ENCODE results near the gene SLC12A4. TPM values are rescaled to one million over a fixed set of nuclear protein-coding genes. Genes with fewer than 3 reads are reported as not detected.
"Not testable (repeated sequence)": the region's sequence is repeated elsewhere in the genome, so short reads cannot be mapped to it uniquely, and the experiment has no call there.

Gene SLC12A4
- total and polyA plus RNA-seq, 10 donors = 4.6 to 68.5 (median 29.4) TPM

GRCh38 chr16:67939507-67940445, 28.7 kb downstream of the SLC12A4 start:
- H3K4me1 ChIP-seq = peaks cover 9 to 76% (median 42%) of the 10 kb centered on the region in 6 donors
- H3K27me3 ChIP-seq (replicated peaks in 1 of 7) = no peaks in the 10 kb centered on the region
- no peak for TF ChIP-seq CTCF (IDR thresholded peaks at IDR 0.05 in 8 of 11, conservative IDR thresholded peaks at IDR 0.05 in 3 of 11)
- no peak for TF ChIP-seq POLR2A (IDR thresholded peaks at IDR 0.05)
- peak; percentile 32 to 65 (median 51) for TF ChIP-seq POLR2AphosphoS5 (IDR thresholded peaks at IDR 0.05)
- peaks cover 0 to 63% (median 11%) of the 10 kb centered on the region in 6 donors for H3K36me3 ChIP-seq
- 57 to 67% (median 64%) methylated on average over 17 to 33 of the region's 33 CpGs for WGBS, 5 donors
- no peak overlapping the region for H3K4me3 ChIP-seq
- H3K27ac ChIP-seq = peak overlapping the region; percentile 5 to 77 (median 36)
- DNase-seq = peak; percentile 84
- H3K9me3 ChIP-seq = no peaks in the 10 kb centered on the region
- intact Hi-C loops (cut with DNase I; ENCODE audit: low total_unique reads) = loop anchor here (10.0 kb wide), 1 partner anchor 95 kb away; the partner anchor contains the start of genes CENPT, NUTF2 and THAP11

- H3K9me3 ChIP-seq; H3K27me3 ChIP-seq (replicated peaks in 1 of 7); DNase-seq; H3K4me3 ChIP-seq: not testable (repeated sequence)
- intact Hi-C loops (cut with DNase I; ENCODE audit: low total_unique reads) = loop anchor here (10.0 kb wide), 1 partner anchor 93 kb away; the partner anchor contains the start of genes CENPT, NUTF2 and THAP11
- 92 to 95% (median 92%) methylated on average over 5 of the region's 5 CpGs for WGBS, 5 donors
- Histone ChIP-seq H3K36me3 (peaks cover 0 to 63% (median 22%) of the 10 kb centered on the region in 6 donors), H3K27ac (peak overlapping the region; percentile 97 to 99 (median 98)), H3K4me1 (peaks cover 11 to 75% (median 42%) of the 10 kb centered on the region in 6 donors)
Measured at GRCh38 chr16:67937713-67938112, 30.7 kb downstream of the SLC12A4 start.

- TF ChIP-seq CTCF (IDR thresholded peaks at IDR 0.05 in 8 of 11, conservative IDR thresholded peaks at IDR 0.05 in 3 of 11) = no peak
- TF ChIP-seq POLR2A (IDR thresholded peaks at IDR 0.05) = no peak
- TF ChIP-seq POLR2AphosphoS5 (IDR thresholded peaks at IDR 0.05) = no peak
- H3K36me3 ChIP-seq = peaks cover 0 to 63% (median 28%) of the 10 kb centered on the region in 6 donors
- peak overlapping the region; percentile 72 to 98 (median 96) for H3K4me3 ChIP-seq
- H3K27me3 ChIP-seq (replicated peaks in 1 of 7) = no peaks in the 10 kb centered on the region
- H3K27ac ChIP-seq = peak overlapping the region; percentile 97 to 99 (median 98)
- 46 to 50% (median 47%) methylated on average over 6 of the region's 6 CpGs for WGBS, 5 donors
- intact Hi-C loops (cut with DNase I; ENCODE audit: low total_unique reads) = loop anchor here (10.0 kb wide), 1 partner anchor 92 kb away; the partner anchor contains the start of genes CENPT, NUTF2 and THAP11
- peaks cover 11 to 69% (median 42%) of the 10 kb centered on the region in 6 donors for H3K4me1 ChIP-seq
- DNase-seq = peak; percentile 60
- H3K9me3 ChIP-seq = no peaks in the 10 kb centered on the region
Measured at GRCh38 chr16:67936880-67937605, 31.4 kb downstream of the SLC12A4 start.

GRCh38 chr16:67936124-67936879, 32.1 kb downstream of the SLC12A4 start, which contains the start of gene PSMB10:
Gene PSMB10, minus strand, starts transcription at chr16:67936850. Its CDS starts 101 bp downstream, at chr16:67936749.
- H3K27me3 ChIP-seq (replicated peaks in 1 of 7) = no peaks in the 10 kb centered on the region
- intact Hi-C loops (cut with DNase I; ENCODE audit: low total_unique reads) = loop anchor here (10.0 kb wide), 1 partner anchor 92 kb away; the partner anchor contains the start of genes CENPT, NUTF2 and THAP11
- peak; percentile 93 for DNase-seq
- H3K4me3 ChIP-seq = peak within 1 kb of the TSS; percentile 72 to 98 (median 96)
- H3K9me3 ChIP-seq = no peaks in the 10 kb centered on the region
- peaks cover 0 to 63% (median 34%) of the 10 kb centered on the region in 6 donors for H3K36me3 ChIP-seq
- WGBS, 5 donors = 0 to 1% (median 0%) methylated on average over 31 to 54 of the region's 54 CpGs
- H3K27ac ChIP-seq = peak within 1 kb of the TSS; percentile 97 to 99 (median 98)
- peak; percentile 83 to 91 (median 85) for TF ChIP-seq POLR2AphosphoS5 (IDR thresholded peaks at IDR 0.05)
- TF ChIP-seq POLR2A (IDR thresholded peaks at IDR 0.05) = peak in 1 of 3 donors; percentile 81
- TF ChIP-seq CTCF (IDR thresholded peaks at IDR 0.05 in 8 of 11, conservative IDR thresholded peaks at IDR 0.05 in 3 of 11) = no peak
- peaks cover 11 to 61% (median 38%) of the 10 kb centered on the region in 6 donors for H3K4me1 ChIP-seq

All from spleen (tissue), 11 donors.